SK-N-MC (cell line): ENCODE results near the gene NTMT1.

Experiments
- DNase-seq: peaks from one replicate; pipeline ENCODE4 v3.0.0-alpha.2; 2011; ENCODE audit warnings: low read depth, low spot score
- H3K27ac ChIP-seq: fragments of 200-600 bp; sonication (generic); 2 replicates; pipeline ENCODE4 v1.5.1; 2016; ENCODE audit warnings: mixed run types
- H3K36me3 ChIP-seq: fragments of 200-600 bp; sonication (generic); 2 replicates; pipeline ENCODE4 v1.6.1; 2017; ENCODE audit warnings: antibody characterized with exemption, low read length, mixed read lengths; ENCODE audit not compliant: insufficient read depth
- H3K4me3 ChIP-seq: fragments of 200-600 bp; sonication (generic); 2 replicates; pipeline ENCODE4 v1.5.1; 2016
- H3K9ac ChIP-seq: fragments of 200-600 bp; sonication (generic); 2 replicates; pipeline ENCODE4 v1.8.0; 2017; ENCODE audit warnings: mixed run types, mixed read lengths; ENCODE audit not compliant: insufficient read length
- H3K9me3 ChIP-seq: fragments of 200-600 bp; sonication (generic); 2 replicates; pipeline ENCODE4 v1.6.1; 2017; ENCODE audit warnings: low read depth, mild to moderate bottlenecking, antibody characterized with exemption, low read length, moderate library complexity, mixed read lengths
- EZH2 ChIP-seq: fragments of 200-600 bp; sonication (generic); IDR thresholded peaks from one replicate; pipeline ENCODE4 v1.6.1; 2017; ENCODE audit warnings: antibody characterized with exemption
- FOXP2 ChIP-seq: optimal IDR thresholded peaks from 2 replicates; pipeline ENCODE3; 2011; ENCODE audit warnings: mild to moderate bottlenecking, moderate library complexity; ENCODE audit not compliant: insufficient read depth; ENCODE audit errors: extremely low read length, control extremely low read depth
- POLR2AphosphoS5 ChIP-seq: IDR thresholded peaks from 2 replicates; pipeline ENCODE4 v1.6.1; 2012; ENCODE audit warnings: mild to moderate bottlenecking, low read depth, low read length, borderline replicate concordance

The NTMT1 gene

DNA sequence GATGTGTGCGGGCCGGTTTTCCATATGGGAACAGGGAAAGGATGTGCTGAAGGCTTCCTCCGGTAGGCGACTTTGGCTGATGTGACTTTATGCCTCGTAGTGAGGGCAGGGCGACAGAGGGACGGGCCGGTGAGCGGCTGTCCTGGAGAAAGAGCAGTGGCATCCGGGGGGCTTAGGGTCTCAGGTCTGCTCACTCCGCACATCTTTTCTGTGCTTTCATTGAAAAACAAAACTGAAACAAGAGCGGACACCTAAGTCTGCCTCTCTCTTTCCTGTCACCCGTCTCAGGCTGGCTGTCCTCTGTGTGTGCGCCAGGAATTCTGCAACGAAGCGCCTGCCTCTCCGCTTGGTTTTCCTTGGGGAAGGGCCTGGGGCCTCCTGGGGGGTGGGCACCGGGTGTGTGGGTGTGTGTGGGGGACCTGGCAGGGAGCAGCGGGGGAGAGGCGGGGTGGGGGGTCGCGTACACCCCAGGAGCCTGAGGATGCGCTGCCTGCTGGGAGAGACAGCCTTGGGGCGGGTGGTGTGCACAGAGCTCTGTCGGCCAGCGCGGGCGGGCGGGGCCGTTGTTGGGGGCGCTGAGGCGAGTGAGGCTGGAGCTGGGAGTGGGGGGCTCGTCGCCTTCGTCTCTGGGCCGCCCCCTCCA, 38.9 kb downstream of the NTMT1 start:
- DNase-seq, result no peak
- Histone ChIP-seq H3K36me3 (peaks cover 3% of the 10 kb centered on the region; the same call in 1 of the 2 replicates), H3K4me3 (peak overlapping the region; percentile 85), H3K27ac (peak overlapping the region; percentile 81), H3K9ac (peak overlapping the region; percentile 41), H3K9me3 (no peaks in the 10 kb centered on the region)
- TF ChIP-seq FOXP2 (no peak), POLR2AphosphoS5 (no peak), EZH2 (no peak)

DNA sequence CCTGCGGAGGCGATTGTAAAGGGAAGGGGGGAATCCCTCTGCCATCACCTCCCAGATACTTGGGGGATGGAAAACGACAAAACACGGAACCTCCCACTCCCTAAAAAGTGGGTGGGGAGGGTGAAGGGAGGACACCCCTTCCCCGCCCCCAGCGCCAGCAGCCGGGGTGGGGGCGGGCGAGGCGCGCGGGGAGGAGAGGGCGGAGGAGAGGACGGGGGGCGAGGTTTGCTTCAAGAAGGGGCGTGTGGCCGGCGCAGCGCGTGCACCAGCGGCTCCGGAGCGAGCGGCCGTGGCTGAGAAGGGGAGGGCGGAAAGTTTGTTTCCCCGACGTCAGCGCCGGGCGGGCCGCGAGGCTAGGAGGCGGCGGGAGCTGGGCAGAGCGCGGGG, 39.4 kb downstream of the NTMT1 start, which contains the start of gene PRRX2:
Gene PRRX2 (plus strand): TSS at position 259 of the 387 bp plus-strand sequence. CDS start 221 bp downstream, outside the sequence.
- peak; percentile 62; the same call in 1 of the 2 replicates for TF ChIP-seq POLR2AphosphoS5
- no peak for TF ChIP-seq FOXP2
- TF ChIP-seq EZH2, result no peak
- Histone ChIP-seq H3K27ac (peak within 1 kb of the TSS; percentile 81), H3K36me3 (peaks cover 8% of the 10 kb centered on the region; the same call in 1 of the 2 replicates), H3K4me3 (peak within 1 kb of the TSS; percentile 85), H3K9me3 (no peaks in the 10 kb centered on the region), H3K9ac (peak within 1 kb of the TSS; percentile 65)
- no peak for DNase-seq

DNA sequence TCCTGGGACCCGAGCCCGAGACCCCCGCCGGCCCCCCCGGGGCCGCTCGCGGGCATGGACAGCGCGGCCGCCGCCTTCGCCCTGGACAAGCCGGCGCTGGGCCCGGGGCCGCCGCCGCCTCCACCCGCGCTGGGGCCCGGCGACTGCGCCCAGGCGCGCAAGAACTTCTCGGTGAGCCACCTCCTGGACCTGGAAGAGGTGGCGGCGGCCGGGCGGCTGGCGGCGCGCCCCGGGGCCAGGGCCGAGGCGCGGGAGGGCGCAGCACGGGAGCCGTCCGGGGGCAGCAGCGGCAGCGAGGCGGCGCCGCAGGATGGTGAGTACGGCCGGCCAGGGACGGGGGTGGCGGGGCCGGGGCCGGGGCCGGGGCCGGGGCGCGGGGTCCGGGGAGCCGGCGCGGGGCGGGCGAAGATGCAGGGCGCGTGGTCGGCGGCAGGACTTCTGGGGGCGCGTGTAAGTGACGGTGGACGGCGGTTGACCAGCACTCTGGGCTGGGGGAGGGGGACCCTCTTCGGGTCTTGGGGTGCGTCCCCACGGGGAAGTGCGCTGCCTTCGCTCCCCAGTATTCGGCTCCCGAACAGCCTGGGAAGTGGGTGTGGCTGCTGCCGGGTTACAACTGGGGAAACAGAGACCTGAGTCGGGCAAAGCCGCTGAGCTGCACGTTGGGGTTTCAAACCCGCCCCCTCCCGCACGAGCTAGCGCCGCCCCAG, 40.0 kb downstream of the NTMT1 start:
- no peaks in the 10 kb centered on the region for H3K9me3 ChIP-seq
- peaks cover 13% of the 10 kb centered on the region for H3K36me3 ChIP-seq
- H3K4me3 ChIP-seq, result peak overlapping the region; percentile 85
- DNase-seq, result no peak
- TF ChIP-seq EZH2 (no peak), FOXP2 (no peak), POLR2AphosphoS5 (no peak)
- H3K27ac ChIP-seq, result no peak overlapping the region
- peak overlapping the region; percentile 65 for H3K9ac ChIP-seq

DNA sequence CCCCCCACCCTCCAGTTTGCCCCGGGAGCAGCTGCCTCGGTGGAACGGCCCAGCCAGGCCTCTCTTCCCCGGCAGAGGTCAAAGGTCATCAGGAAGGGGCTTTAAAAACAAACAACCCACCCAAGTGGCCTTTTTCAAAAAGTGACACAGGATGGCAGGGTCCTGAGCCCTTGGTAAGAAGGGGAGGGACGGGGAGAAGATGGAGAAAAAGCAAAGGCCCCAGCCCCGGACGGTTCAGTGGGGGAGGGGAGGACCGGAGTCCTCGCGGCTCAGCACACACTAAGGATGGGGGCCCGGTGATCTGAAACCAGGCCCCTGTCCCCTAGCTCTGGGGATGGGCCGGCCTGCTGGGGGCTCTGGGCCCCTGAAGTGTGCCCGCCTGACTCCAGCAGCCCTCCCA, 40.6 kb downstream of the NTMT1 start:
- TF ChIP-seq POLR2AphosphoS5 (no peak), EZH2 (no peak), FOXP2 (no peak)
- H3K4me3 ChIP-seq, result peak overlapping the region; percentile 78

DNA sequence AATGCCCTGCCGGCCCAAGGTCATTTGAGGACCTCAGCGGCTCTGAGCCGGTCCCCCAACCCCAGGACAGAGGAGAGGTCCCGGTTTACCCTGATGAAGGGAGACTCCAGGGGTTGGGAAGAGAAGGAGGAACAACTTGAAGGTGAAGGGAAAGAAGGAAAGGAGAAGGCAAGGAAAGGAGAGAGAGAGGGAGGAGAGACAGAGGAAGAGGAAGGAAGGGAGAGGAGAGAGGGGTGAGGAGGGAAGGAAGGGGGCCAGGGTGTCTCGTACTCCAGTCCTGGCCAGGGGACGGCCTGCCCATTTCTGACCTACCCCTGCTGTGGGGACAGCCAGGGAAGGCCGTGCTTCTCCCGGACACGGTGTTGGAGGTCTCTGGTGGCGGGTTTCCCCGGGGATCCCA, 41.4 kb downstream of the NTMT1 start:
- no peaks in the 10 kb centered on the region for H3K9me3 ChIP-seq
- peaks cover 13% of the 10 kb centered on the region for H3K36me3 ChIP-seq
- peak overlapping the region; percentile 77 for H3K9ac ChIP-seq
- peak overlapping the region; percentile 78 for H3K4me3 ChIP-seq
- no peak for TF ChIP-seq POLR2AphosphoS5
- TF ChIP-seq EZH2, result no peak
- no peak for TF ChIP-seq FOXP2
- no peak for DNase-seq
- H3K27ac ChIP-seq, result peak overlapping the region; percentile 65

More for the DNA sequence above, 40.6 kb downstream of the NTMT1 start:
- no peak for DNase-seq
- H3K27ac ChIP-seq, result 0 out of 2 replicates have a peak overlapping the region, but pooled peaks have one; percentile 14
- no peaks in the 10 kb centered on the region for H3K9me3 ChIP-seq
- H3K9ac ChIP-seq, result peak overlapping the region; percentile 77
- peaks cover 13% of the 10 kb centered on the region for H3K36me3 ChIP-seq

DNA sequence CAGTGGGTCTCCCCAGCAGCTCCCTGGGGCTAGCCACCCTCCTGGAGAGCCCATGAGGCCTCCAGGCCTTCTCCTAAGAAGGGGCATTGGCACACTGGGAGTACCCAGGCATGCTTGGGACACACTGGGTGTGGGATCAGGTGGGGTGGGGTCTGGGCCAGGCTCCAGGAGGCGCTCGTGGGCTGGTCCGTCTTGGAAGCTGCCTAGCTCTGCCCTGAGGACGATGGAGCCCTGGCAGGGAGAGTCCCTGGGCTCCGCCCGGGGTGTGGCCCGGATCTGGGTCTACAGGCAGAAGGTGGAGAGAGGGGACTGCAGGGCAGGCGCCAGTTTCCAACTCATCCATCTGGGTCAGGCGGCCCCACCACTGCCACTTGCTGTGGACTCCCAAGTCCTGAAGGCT, 41.9 kb downstream of the NTMT1 start:
- TF ChIP-seq POLR2AphosphoS5, result no peak
- no peak for TF ChIP-seq FOXP2
- TF ChIP-seq EZH2, result no peak
- Histone ChIP-seq H3K27ac (peak overlapping the region; percentile 65), H3K9ac (peak overlapping the region; percentile 77)

DNA sequence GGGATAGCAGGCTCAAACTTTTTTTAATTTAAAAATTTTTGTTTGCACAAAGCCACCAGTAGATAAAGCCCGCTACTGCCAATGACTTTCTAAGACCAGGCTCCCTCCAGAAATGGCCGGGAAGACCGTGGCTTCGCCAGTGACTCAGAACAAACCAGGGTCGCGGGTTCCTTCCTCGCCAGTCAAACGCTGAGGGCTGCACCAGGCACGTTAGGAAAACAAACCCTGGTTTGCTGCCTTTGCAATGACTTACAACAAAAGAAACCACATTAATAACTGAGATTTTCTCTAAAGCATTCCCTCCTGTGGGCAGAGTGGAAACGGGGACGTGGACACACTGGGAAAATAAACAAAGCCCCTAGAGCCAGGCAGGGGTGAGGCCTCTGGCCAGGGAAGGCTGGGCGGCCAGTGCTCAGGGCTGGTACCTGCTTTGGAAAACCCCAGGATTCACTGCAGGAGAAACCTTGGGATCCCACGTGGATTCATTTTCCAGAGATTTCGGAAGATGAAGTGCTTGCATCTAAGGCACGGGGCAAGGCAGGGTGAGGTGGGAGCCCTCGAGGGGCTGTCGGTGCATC, 43.3 kb downstream of the NTMT1 start:
- TF ChIP-seq FOXP2 (no peak), EZH2 (no peak), POLR2AphosphoS5 (no peak)
- Histone ChIP-seq H3K4me3 (peak overlapping the region; percentile 62), H3K36me3 (peaks cover 24% of the 10 kb centered on the region), H3K9me3 (no peaks in the 10 kb centered on the region), H3K27ac (peak overlapping the region; percentile 96), H3K9ac (peak overlapping the region; percentile 35)
- no peak for DNase-seq

More for the DNA sequence above, 41.9 kb downstream of the NTMT1 start:
- DNase-seq, result no peak
- Histone ChIP-seq H3K4me3 (peak overlapping the region; percentile 78), H3K36me3 (peaks cover 18% of the 10 kb centered on the region), H3K9me3 (no peaks in the 10 kb centered on the region)

DNA sequence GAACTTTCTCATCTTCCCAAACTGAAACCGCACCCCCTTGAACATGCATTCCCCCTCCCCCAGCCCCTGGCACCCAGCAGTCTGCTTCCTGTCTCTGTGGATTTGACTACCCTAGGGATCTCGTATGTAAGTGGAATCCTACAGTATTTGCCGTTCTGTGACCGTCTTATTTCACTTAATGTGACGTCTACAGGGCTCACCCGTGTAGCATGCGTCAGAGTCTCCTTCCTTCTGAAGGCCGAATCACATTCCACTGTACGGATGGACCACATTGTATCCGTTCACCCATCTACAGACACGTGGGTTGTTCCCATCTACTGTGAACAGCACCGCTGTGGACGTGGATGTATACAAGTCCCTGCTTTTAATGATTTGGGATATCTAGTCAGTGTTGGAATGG, 44.0 kb downstream of the NTMT1 start:
- H3K27ac ChIP-seq, result peak overlapping the region; percentile 96
- no peaks in the 10 kb centered on the region for H3K9me3 ChIP-seq
- DNase-seq, result peak; percentile 73
- H3K4me3 ChIP-seq, result peak overlapping the region; percentile 62
- H3K9ac ChIP-seq, result peak overlapping the region; percentile 39
- H3K36me3 ChIP-seq, result peaks cover 24% of the 10 kb centered on the region
- TF ChIP-seq FOXP2 (no peak), POLR2AphosphoS5 (peak; percentile 35; the same call in 1 of the 2 replicates), EZH2 (no peak)
